RPMI7951 (cell line): ENCODE measurements around the gene DRC7. TPM values are rescaled to one million over a fixed set of nuclear protein-coding genes. Genes with fewer than 3 reads are reported as not detected.

Source experiments
- DNase-seq: peaks from one replicate; pipeline ENCODE4 v3.0.0-alpha.2; 2012; ENCODE audit warnings: low read depth
- total RNA-seq: library from RNA; depleted of rRNA; stranded (reverse); fragments of >200 nt; shearing (Covaris generic); gene quantifications from 2 replicates; pipeline ENCODE4 v1.2.3, GENCODE V29; 2014

Gene DRC7
- total RNA-seq, 1 experiment from 2014 or later = not detected

- no peak for DNase-seq
These were observed 3.7 kb upstream of the DRC7 start for GRCh38 chr16:57690782-57691471.

- no peak for DNase-seq
These were observed 2.0 kb upstream of the DRC7 start for GRCh38 chr16:57692636-57693035.

- DNase-seq = no peak
These were observed 1.1 kb upstream of the DRC7 start for GRCh38 chr16:57693550-57693949.

GRCh38 chr16:57694231-57694724 is 328 bp upstream of the DRC7 start:
- no peak for DNase-seq

- DNase-seq = no peak
These were observed 1.1 kb downstream of the DRC7 start for GRCh38 chr16:57695680-57696069.

- no peak for DNase-seq
These were observed 1.6 kb downstream of the DRC7 start for GRCh38 chr16:57696240-57696639.

- no peak for DNase-seq
These were observed 3.4 kb downstream of the DRC7 start for GRCh38 chr16:57697896-57698537.

- no peak for DNase-seq
These were observed 4.3 kb downstream of the DRC7 start for GRCh38 chr16:57698812-57699405.

GRCh38 chr16:57699481-57699880 is 4.9 kb downstream of the DRC7 start:
- DNase-seq = no peak

GRCh38 chr16:57699899-57700298 is 5.3 kb downstream of the DRC7 start:
- DNase-seq = no peak

- DNase-seq = no peak
These were observed 6.4 kb downstream of the DRC7 start for GRCh38 chr16:57700781-57701551.

GRCh38 chr16:57701759-57702371 is 7.3 kb downstream of the DRC7 start:
- DNase-seq = no peak

GRCh38 chr16:57703416-57704010 is 8.9 kb downstream of the DRC7 start:
- DNase-seq = no peak

- no peak for DNase-seq
These were observed 9.7 kb downstream of the DRC7 start for GRCh38 chr16:57704011-57704904.

- no peak for DNase-seq
These were observed 10.6 kb downstream of the DRC7 start for GRCh38 chr16:57704905-57705852.

GRCh38 chr16:57706717-57707116 is 12.1 kb downstream of the DRC7 start:
- DNase-seq = no peak

GRCh38 chr16:57707331-57707730 is 12.7 kb downstream of the DRC7 start:
- no peak for DNase-seq

GRCh38 chr16:57708168-57708567 is 13.6 kb downstream of the DRC7 start:
- no peak for DNase-seq

- no peak for DNase-seq
These were observed 15.1 kb downstream of the DRC7 start for GRCh38 chr16:57709663-57710062.
